ENCODE data around the gene RAB36. TPM values are rescaled to one million over a fixed set of nuclear protein-coding genes. Genes with fewer than 3 reads are reported as not detected.

The RAB36 gene
- total RNA-seq, 4 donors from 2014 or later = 0.35 to 0.55 TPM; not detected in 2

GRCh38 chr22:23116506-23117263 lies 28.6 kb upstream of the RAB36 start:
- ATAC-seq = no peak
- Histone ChIP-seq H3K4me1 (peaks cover 0 to 5% of the 10 kb centered on the region in 2 donors), H3K27me3 (no peaks in the 10 kb centered on the region), H3K27ac (no peak overlapping the region), H3K36me3 (no peaks in the 10 kb centered on the region), H3K9me3 (no peaks in the 10 kb centered on the region), H3K4me3 (no peak overlapping the region)
- intact Hi-C loops (cut with DNase I; ENCODE audit: low total_unique reads) (no loop called here), in situ Hi-C loops (cut with MboI; ENCODE audit: low sequenced_read_pairs in 4 of 4) (no loop called here)
- no peak for TF ChIP-seq POLR2A (IDR thresholded peaks at IDR 0.05)
- TF ChIP-seq, protein P1, sequence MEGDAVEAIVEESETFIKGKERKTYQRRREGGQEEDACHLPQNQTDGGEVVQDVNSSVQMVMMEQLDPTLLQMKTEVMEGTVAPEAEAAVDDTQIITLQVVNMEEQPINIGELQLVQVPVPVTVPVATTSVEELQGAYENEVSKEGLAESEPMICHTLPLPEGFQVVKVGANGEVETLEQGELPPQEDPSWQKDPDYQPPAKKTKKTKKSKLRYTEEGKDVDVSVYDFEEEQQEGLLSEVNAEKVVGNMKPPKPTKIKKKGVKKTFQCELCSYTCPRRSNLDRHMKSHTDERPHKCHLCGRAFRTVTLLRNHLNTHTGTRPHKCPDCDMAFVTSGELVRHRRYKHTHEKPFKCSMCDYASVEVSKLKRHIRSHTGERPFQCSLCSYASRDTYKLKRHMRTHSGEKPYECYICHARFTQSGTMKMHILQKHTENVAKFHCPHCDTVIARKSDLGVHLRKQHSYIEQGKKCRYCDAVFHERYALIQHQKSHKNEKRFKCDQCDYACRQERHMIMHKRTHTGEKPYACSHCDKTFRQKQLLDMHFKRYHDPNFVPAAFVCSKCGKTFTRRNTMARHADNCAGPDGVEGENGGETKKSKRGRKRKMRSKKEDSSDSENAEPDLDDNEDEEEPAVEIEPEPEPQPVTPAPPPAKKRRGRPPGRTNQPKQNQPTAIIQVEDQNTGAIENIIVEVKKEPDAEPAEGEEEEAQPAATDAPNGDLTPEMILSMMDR (IDR thresholded peaks at IDR 0.05 in 4 of 5, conservative IDR thresholded peaks at IDR 0.05 in 1 of 5) = no peak
- no peak for DNase-seq

DNA sequence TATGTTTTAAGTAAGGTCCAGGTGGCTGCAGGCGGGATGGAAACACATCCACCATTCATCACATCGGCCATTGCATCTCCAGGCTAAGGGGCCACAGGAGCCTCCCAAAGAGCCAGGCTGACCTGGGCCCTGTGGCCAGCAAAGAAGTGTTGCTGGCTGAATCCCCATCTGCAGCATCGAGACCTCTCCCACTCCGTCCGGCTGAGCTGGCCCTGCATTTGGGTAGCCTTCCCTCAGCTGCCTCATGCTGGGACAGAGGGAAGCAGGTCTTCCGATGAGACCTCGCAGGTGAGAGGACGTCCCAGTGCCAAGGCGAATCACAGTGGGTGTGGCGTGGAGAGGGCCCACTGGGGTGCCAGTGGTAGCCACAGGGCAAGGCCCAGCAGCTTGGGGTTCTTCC lies 28.0 kb upstream of the RAB36 start:
- Histone ChIP-seq H3K36me3 (no peaks in the 10 kb centered on the region), H3K9me3 (no peaks in the 10 kb centered on the region), H3K27me3 (no peaks in the 10 kb centered on the region), H3K27ac (no peak overlapping the region), H3K4me1 (peaks cover 0 to 5% of the 10 kb centered on the region in 2 donors), H3K4me3 (no peak overlapping the region)
- TF ChIP-seq, protein P1 (IDR thresholded peaks at IDR 0.05 in 4 of 5, conservative IDR thresholded peaks at IDR 0.05 in 1 of 5) = no peak
- no peak for TF ChIP-seq POLR2A (IDR thresholded peaks at IDR 0.05)
- DNase-seq = no peak
- intact Hi-C loops (cut with DNase I; ENCODE audit: low total_unique reads) (no loop called here), in situ Hi-C loops (cut with MboI; ENCODE audit: low sequenced_read_pairs in 4 of 4) (no loop called here)
- ATAC-seq = no peak

DNA sequence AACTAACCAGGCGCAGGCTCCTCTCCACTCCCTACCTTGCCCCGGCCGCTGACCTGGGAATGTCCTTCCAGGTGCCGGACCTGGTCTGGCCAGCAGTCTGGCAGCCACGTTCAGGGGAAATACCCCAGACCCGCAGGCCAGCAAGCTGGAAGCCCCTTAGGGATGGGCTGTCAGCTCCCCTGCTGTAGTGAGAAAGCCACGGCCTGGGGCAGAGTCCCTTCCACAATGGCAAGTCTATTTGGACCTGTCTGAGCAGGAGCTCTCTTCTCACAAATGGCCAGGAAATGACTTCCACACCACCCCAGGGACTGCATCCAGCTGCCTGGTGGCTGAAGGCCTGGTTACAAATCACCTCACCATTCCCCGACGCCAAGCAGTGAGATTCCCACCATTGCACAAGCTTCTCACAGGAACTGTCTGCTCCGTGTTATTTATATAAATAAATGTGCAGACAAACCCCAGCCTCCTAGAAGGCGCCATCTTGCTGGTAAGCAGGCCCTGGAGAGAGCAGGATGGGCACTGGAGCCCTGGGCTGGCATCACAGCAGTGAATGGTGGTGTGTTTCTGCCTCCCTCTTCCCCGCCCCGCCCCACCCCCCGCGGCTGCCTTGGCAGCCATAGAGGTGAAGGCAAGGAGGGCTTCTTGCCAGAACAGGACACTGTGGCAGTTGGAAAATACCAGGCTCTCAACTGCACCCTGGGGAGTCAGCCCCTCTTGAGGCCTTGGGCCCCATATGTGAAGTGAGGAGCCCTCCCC lies 27.2 kb upstream of the RAB36 start:
- no peak for TF ChIP-seq POLR2A (IDR thresholded peaks at IDR 0.05)
- TF ChIP-seq, protein P1 (IDR thresholded peaks at IDR 0.05 in 4 of 5, conservative IDR thresholded peaks at IDR 0.05 in 1 of 5) = no peak
- peaks cover 0 to 5% of the 10 kb centered on the region in 2 donors for H3K4me1 ChIP-seq

GRCh38 chr22:23118647-23119493 lies 26.4 kb upstream of the RAB36 start:
- Histone ChIP-seq H3K9me3 (no peaks in the 10 kb centered on the region), H3K4me1 (peaks cover 0 to 5% of the 10 kb centered on the region in 2 donors), H3K27me3 (no peaks in the 10 kb centered on the region), H3K36me3 (no peaks in the 10 kb centered on the region), H3K4me3 (no peak overlapping the region), H3K27ac (no peak overlapping the region)
- no peak for DNase-seq
- intact Hi-C loops (cut with DNase I; ENCODE audit: low total_unique reads) (no loop called here), in situ Hi-C loops (cut with MboI; ENCODE audit: low sequenced_read_pairs in 4 of 4) (no loop called here)
- ATAC-seq = no peak
- TF ChIP-seq POLR2A (IDR thresholded peaks at IDR 0.05) = no peak
- TF ChIP-seq, protein P1 (IDR thresholded peaks at IDR 0.05 in 4 of 5, conservative IDR thresholded peaks at IDR 0.05 in 1 of 5) = no peak

More for the DNA sequence above, 27.2 kb upstream of the RAB36 start:
- intact Hi-C loops (cut with DNase I; ENCODE audit: low total_unique reads) (no loop called here), in situ Hi-C loops (cut with MboI; ENCODE audit: low sequenced_read_pairs in 4 of 4) (no loop called here)
- no peaks in the 10 kb centered on the region for H3K27me3 ChIP-seq
- H3K36me3 ChIP-seq = no peaks in the 10 kb centered on the region
- ATAC-seq (peak in 1 of 2 donors; percentile 51), DNase-seq (no peak)
- no peak overlapping the region for H3K4me3 ChIP-seq
- H3K9me3 ChIP-seq = no peaks in the 10 kb centered on the region
- no peak overlapping the region for H3K27ac ChIP-seq

All from gastrocnemius medialis (tissue), 4 donors.